ENCODE measurements around the gene DEFB123.

DNA sequence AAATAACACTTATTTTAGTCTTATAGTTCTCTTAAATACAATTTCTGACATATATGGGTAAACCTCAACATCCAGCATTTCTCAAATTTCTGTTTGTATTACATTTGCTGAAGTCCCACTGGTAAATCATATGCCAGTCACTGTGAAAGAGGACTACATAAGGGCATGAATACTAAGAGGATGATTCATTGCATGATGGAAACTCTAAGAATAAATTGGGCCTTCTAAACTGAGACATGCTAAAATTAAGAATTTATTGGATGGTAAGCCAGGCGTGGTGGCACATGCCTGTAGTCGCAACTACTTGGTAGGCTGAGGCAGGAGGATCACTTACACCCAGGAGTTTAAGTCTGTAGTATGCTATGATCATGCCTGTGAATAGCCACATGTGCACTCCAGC, 12.1 kb downstream of the DEFB123 start:
- no peak for TF ChIP-seq POLR3A (IDR thresholded peaks at IDR 0.05; ENCODE audit: borderline replicate concordance, extremely low read depth, insufficient read depth, insufficient read length)
- TF ChIP-seq MYNN (IDR thresholded peaks at IDR 0.05) = no peak
- no peak for TF ChIP-seq MYNN (CRISPR knock-in tag; IDR thresholded peaks at IDR 0.05)
- TF ChIP-seq, protein P1, sequence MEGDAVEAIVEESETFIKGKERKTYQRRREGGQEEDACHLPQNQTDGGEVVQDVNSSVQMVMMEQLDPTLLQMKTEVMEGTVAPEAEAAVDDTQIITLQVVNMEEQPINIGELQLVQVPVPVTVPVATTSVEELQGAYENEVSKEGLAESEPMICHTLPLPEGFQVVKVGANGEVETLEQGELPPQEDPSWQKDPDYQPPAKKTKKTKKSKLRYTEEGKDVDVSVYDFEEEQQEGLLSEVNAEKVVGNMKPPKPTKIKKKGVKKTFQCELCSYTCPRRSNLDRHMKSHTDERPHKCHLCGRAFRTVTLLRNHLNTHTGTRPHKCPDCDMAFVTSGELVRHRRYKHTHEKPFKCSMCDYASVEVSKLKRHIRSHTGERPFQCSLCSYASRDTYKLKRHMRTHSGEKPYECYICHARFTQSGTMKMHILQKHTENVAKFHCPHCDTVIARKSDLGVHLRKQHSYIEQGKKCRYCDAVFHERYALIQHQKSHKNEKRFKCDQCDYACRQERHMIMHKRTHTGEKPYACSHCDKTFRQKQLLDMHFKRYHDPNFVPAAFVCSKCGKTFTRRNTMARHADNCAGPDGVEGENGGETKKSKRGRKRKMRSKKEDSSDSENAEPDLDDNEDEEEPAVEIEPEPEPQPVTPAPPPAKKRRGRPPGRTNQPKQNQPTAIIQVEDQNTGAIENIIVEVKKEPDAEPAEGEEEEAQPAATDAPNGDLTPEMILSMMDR (IDR thresholded peaks at IDR 0.05 in 2 of 3, conservative IDR thresholded peaks at IDR 0.05 in 1 of 3; ENCODE audit: insufficient read depth in 2 of 3, low read depth in 1 of 3, low read length in 3 of 3) = no peak

Measured in K562 (cell line).